Kidney epithelial cell (primary cell): Measurements from ENCODE around the gene BCL7A. TPM values are rescaled to one million over a fixed set of nuclear protein-coding genes. Genes with fewer than 3 reads are reported as not detected.
A peak's percentile ranks its signal among the peaks of the same experiment; 100 is the strongest.

Experiments
- DNase-seq: peaks from one replicate; pipeline ENCODE4 v3.0.0-alpha.2; 2010; ENCODE audit warnings: low read depth
- H3K27me3 ChIP-seq: 2 replicates; pipeline ENCODE4 v1.6.0; 2011; ENCODE audit warnings: low read length; ENCODE audit not compliant: control insufficient read depth, insufficient read depth
- H3K36me3 ChIP-seq: 2 replicates; pipeline ENCODE4 v1.5.1; 2011; ENCODE audit warnings: low read length; ENCODE audit not compliant: control insufficient read depth, insufficient read depth
- H3K4me3 ChIP-seq: 2 replicates; pipeline ENCODE4 v1.5.1; 2011; ENCODE audit warnings: low read depth, mild to moderate bottlenecking, control low read depth, low read length
- total RNA-seq: library from RNA; depleted of rRNA; stranded (reverse); fragments of >200 nt; gene quantifications from 2 replicates; pipeline ENCODE4 v1.2.3, GENCODE V29; 2015
- TF ChIP-seq, protein P1 (sequence below): IDR thresholded peaks from 2 replicates; pipeline ENCODE4 v1.5.1; 2011; ENCODE audit warnings: mild to moderate bottlenecking, moderate library complexity, low read length, control low read depth, inconsistent platforms; ENCODE audit not compliant: insufficient read depth, poor library complexity, severe bottlenecking

Gene BCL7A
- total RNA-seq, 1 donor from 2014 or later = 23.8 TPM

DNA sequence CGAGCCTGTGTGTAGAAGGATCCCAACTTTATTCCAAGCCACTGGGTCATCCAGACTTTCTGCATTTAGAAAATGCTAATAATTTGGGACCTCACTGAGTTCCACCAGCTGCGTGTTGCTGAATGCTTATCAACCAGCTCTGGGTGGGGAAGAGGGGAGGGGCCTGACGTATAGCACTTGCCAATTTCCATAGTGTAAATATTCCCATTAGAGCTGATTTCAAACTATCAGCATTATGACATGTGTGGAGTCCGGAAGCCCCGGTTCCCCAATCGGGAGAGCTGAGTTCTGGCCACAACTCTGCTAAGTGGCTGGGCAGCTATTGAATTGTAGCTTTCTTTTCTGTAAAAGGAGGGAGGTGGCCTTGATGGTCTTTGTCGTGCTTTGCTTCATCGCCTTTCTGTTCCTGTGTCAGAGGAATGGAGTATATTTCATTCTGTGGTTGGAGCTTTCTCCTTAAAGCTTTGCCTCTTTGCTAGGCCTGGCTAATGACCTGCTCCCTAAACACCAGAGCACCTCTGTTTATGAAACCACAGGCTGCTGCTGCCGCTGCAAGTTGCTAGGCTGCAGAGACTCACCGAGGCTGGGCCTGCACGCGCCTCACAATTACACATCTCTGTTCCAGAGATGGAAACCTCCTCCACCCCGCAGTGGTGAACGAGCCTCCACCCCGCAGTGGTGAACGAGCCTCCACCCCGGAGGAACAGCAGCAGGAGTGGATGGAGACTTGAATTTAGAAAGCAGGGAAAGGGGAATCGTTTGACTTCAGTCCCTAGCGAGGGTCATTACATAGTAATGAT lies 7.7 kb upstream of the BCL7A start:
- TF ChIP-seq, protein P1, sequence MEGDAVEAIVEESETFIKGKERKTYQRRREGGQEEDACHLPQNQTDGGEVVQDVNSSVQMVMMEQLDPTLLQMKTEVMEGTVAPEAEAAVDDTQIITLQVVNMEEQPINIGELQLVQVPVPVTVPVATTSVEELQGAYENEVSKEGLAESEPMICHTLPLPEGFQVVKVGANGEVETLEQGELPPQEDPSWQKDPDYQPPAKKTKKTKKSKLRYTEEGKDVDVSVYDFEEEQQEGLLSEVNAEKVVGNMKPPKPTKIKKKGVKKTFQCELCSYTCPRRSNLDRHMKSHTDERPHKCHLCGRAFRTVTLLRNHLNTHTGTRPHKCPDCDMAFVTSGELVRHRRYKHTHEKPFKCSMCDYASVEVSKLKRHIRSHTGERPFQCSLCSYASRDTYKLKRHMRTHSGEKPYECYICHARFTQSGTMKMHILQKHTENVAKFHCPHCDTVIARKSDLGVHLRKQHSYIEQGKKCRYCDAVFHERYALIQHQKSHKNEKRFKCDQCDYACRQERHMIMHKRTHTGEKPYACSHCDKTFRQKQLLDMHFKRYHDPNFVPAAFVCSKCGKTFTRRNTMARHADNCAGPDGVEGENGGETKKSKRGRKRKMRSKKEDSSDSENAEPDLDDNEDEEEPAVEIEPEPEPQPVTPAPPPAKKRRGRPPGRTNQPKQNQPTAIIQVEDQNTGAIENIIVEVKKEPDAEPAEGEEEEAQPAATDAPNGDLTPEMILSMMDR = no peak

DNA sequence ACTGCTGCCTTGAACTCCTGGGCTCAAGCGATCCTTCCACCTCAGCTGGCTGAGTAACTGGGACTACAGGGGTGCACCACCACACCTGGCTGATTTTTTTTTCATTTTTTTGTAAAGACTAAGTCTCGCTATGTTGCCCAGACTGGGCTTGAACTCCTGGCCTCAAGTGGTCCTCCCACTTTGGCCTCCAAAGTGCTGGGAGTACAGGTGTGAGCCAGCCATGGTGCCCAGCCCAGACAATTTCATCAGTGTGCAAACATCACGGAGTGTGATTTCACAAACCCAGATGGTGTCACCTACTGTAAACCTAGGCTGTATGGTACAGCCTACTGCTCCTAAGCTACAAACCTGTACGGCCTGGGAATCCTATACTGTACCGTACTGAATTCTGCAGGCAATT lies 6.9 kb upstream of the BCL7A start:
- DNase-seq = no peak
- Histone ChIP-seq H3K4me3 (no peak overlapping the region), H3K36me3 (no peaks in the 10 kb centered on the region), H3K27me3 (no peaks in the 10 kb centered on the region)
- TF ChIP-seq, protein P1 = no peak

More for the DNA sequence above, 7.7 kb upstream of the BCL7A start:
- Histone ChIP-seq H3K27me3 (no peaks in the 10 kb centered on the region), H3K4me3 (no peak overlapping the region), H3K36me3 (no peaks in the 10 kb centered on the region)
- DNase-seq = no peak

DNA sequence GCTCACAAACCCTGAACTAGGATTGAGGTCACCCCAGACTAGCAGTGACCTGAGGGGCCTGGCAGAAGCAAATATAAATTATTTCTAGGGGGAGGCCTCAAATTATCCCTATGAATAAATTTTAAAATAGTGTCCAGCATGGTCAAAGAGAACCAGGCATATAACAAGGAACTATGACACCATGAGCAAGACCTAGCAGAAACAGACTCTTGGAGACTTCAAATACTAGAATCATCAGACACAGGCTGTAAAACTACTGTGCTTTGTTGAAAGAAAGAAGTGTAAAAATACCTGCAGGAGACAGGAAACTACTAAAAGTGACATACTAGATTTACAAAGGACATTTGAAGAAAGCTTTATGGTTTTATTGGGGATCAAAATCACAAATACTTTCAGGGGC lies 3.2 kb upstream of the BCL7A start:
- H3K4me3 ChIP-seq = no peak overlapping the region
- TF ChIP-seq, protein P1 = no peak
- no peak for DNase-seq
- H3K27me3 ChIP-seq = no peaks in the 10 kb centered on the region
- no peaks in the 10 kb centered on the region for H3K36me3 ChIP-seq

GRCh38 chr12:122018937-122019336 lies 2.7 kb upstream of the BCL7A start:
- Histone ChIP-seq H3K36me3 (no peaks in the 10 kb centered on the region), H3K27me3 (no peaks in the 10 kb centered on the region), H3K4me3 (no peak overlapping the region)
- no peak for DNase-seq
- TF ChIP-seq, protein P1 = no peak

- DNase-seq = no peak
- TF ChIP-seq, protein P1 = no peak
- H3K4me3 ChIP-seq = peak overlapping the region; percentile 65
These were observed 890 bp upstream of the BCL7A start for GRCh38 chr12:122020795-122021192.

DNA sequence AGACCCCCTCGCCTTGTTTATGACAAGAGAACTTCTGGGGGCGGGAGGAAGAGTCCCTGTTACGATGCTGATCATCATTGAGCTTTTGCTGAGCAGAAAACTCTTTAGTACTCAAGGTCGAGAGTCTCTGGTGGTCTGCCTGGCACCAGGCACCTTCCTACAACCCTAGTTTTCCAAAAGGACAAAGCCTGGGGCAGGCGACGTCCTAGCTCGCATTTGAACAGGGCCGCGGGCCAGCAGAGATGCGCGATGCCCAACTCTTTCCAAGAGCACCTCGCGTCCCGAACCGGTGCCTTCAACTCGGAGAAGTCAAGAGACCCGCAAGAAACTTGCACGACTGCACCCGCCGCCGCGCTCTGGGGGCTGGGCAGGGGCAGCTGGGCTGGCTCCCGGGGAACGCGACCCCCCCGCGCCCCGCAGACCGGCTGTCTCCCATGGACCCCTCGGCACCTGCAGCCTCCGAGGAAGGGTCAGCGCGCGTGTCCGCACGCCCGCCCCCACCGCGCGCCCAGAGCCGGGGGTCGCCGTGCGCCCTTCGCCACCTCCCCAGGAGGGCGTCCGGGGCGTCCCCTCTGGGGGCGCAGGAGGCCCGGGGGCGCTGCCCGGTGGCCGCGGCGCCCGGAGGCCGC lies 377 bp upstream of the BCL7A start:
- peak overlapping the region; percentile 65 for H3K4me3 ChIP-seq
- H3K27me3 ChIP-seq = no peaks in the 10 kb centered on the region
- no peak for DNase-seq
- TF ChIP-seq, protein P1 = no peak
- H3K36me3 ChIP-seq = no peaks in the 10 kb centered on the region

More at GRCh38 chr12:122020795-122021192, 890 bp upstream of the BCL7A start:
- no peaks in the 10 kb centered on the region for H3K27me3 ChIP-seq
- no peaks in the 10 kb centered on the region for H3K36me3 ChIP-seq
